Right renal pelvis (tissue), 4 donors: ENCODE measurements around the gene C5. TPM values are rescaled to one million over a fixed set of nuclear protein-coding genes. Genes with fewer than 3 reads are reported as not detected.

Experiments used
- DNase-seq, 4 donors: peaks; one replicate each; pipeline ENCODE4 v3.0.0-alpha.2; 2013; ENCODE audit warnings: low read depth in 4 of 4, low spot score in 3 of 4, missing footprints in 1 of 4
- polyA plus RNA-seq, 4 donors: library from polyadenylated mRNA; unstranded; fragments of 120-200 nt; gene quantifications; one replicate each; pipeline ENCODE4 v1.2.1, GENCODE V29; 2013; ENCODE audit not compliant: insufficient read length in 4 of 4

The C5 gene
- polyA plus RNA-seq, 4 donors, result 12.0 to 16.6 (median 15.5) TPM

- DNase-seq, result no peak
Observed at GRCh38 chr9:120928015-120928482, 122.0 kb downstream of the C5 start.

- no peak for DNase-seq
Observed at GRCh38 chr9:120927269-120928014, 122.6 kb downstream of the C5 start.

- DNase-seq, result no peak
Observed at GRCh38 chr9:120926397-120926928, 123.6 kb downstream of the C5 start, which contains the start of gene TRAF1. Gene TRAF1 (minus strand): TSS chr9:120926796. CDS start chr9:120926075, 721 bp downstream.

- DNase-seq, result no peak
Observed at GRCh38 chr9:120925535-120926396, 124.3 kb downstream of the C5 start.

GRCh38 chr9:120924698-120925534, 125.2 kb downstream of the C5 start:
- no peak for DNase-seq

- DNase-seq, result no peak
Observed at GRCh38 chr9:120923620-120924328, 126.3 kb downstream of the C5 start.

- no peak for DNase-seq
Observed at GRCh38 chr9:120922404-120923195, 127.5 kb downstream of the C5 start.

- DNase-seq, result no peak
Observed at GRCh38 chr9:120921661-120922181, 128.4 kb downstream of the C5 start.

GRCh38 chr9:120920806-120921178, 129.3 kb downstream of the C5 start:
- no peak for DNase-seq

- DNase-seq, result no peak
Observed at GRCh38 chr9:120919843-120920805, 130.0 kb downstream of the C5 start.

- no peak for DNase-seq
Observed at GRCh38 chr9:120918931-120919842, 130.9 kb downstream of the C5 start.

- DNase-seq, result no peak
Observed at GRCh38 chr9:120917929-120918762, 131.9 kb downstream of the C5 start.

- no peak for DNase-seq
Observed at GRCh38 chr9:120916991-120917880, 132.8 kb downstream of the C5 start.

GRCh38 chr9:120916588-120916987, 133.5 kb downstream of the C5 start:
- no peak for DNase-seq
